ENCODE measurements around the gene AHCTF1. TPM values are rescaled to one million over a fixed set of nuclear protein-coding genes. Genes with fewer than 3 reads are reported as not detected.
A peak's percentile ranks its signal among the peaks of the same experiment; 100 is the strongest.
"Not testable (repeated sequence)": the region's sequence is repeated elsewhere in the genome, so short reads cannot be mapped to it uniquely, and the experiment has no call there.

The AHCTF1 gene
- total RNA-seq, 2 donors from 2014 or later: 36.9 to 41.9 TPM

DNA sequence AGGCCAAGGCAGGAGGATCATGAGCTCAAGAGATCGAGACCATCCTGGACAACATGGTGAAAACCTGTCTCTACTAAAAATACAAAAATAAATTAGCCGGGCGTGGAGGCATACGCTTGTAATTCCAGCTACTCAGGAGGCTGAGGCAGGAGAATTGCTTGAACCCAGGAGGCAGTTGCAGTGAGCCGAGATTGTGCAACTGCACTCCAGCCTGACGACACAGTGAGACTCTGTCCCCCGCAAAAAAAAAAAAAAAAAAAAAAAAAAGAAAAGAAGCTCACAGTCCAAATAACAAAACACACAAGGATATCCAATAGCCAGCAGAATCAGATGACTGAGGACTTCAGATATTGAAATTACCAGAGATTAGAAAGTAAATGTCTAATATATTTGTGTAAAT lies 11.8 kb downstream of the AHCTF1 start:
- no peaks in the 10 kb centered on the region for H3K4me1 ChIP-seq (ENCODE audit: control insufficient read depth, insufficient read depth, low read length)
- 73 to 94% methylated on average over 4 to 6 of the region's 7 CpGs for WGBS, 2 experiments (ENCODE audit: insufficient coverage in 1 of 2, insufficient read length in 1 of 2)
- H3K27ac Mint-ChIP-seq: no peak overlapping the region

DNA sequence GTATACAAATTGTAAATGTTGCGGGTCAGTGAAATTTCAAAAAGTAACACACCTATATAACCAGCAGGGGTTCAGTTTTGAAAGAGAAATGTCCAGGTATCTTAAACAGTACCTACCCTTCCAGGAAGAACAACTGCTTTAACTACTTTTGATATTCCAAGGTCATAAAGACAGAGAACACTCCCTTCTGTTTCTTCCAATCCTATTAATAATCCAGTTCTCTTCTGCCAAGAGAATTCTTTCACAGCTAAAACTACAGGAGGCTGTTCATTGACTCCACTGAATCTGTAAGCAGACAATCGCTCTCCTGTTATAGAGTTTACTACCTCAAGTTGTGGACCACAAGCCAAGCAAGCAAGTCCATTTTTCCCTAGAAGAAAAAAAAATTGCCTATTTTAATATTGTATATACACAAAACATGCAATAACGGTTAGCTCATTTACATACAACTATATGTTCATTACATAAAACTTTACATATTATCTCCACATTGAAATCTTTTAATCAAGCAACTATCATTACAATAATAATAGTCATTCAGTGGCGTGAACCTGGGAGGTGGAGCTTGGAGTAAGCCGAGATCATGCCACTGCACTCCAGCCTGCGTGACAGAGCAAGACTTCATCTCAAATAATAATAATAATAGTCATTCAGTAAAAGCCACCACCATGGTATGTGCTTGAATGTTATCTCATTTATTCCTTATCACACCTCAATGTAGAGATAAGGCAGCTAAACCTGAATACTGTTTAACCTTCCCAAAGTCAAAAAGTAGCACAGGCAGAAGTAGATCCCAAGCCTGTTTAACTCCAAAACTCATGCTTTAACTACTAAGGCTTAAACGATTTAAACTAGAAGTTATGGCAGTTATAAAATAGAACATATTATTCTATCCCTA lies 15.5 kb downstream of the AHCTF1 start:
- 80 to 96% methylated on average over 1 to 5 of the region's 7 CpGs for WGBS, 2 experiments (ENCODE audit: insufficient coverage in 1 of 2, insufficient read length in 1 of 2)
- H3K27me3 Mint-ChIP-seq (ENCODE audit: insufficient read depth); H3K9ac ChIP-seq (ENCODE audit: extremely low read depth, low read length, poor library complexity, severe bottlenecking): not testable (repeated sequence)

More for the DNA sequence above, 11.8 kb downstream of the AHCTF1 start:
- peaks cover 44% of the 10 kb centered on the region for H3K36me3 ChIP-seq (ENCODE audit: control insufficient read depth, insufficient read depth, low read length)
- Mint-ChIP-seq H3K36me3 (ENCODE audit: low read depth) (peaks cover 24% of the 10 kb centered on the region), H3K4me1 (peaks cover 12% of the 10 kb centered on the region), H3K9me3 (no peaks in the 10 kb centered on the region), H3K27me3 (ENCODE audit: insufficient read depth) (no peaks in the 10 kb centered on the region), H3K4me3 (no peak overlapping the region)
- H3K27me3 ChIP-seq (ENCODE audit: control insufficient read depth, insufficient read depth, low read length, poor library complexity, severe bottlenecking): no peaks in the 10 kb centered on the region
- H3K9me3 ChIP-seq (ENCODE audit: control insufficient read depth, low read length): no peaks in the 10 kb centered on the region
- H3K9ac ChIP-seq (ENCODE audit: extremely low read depth, low read length, poor library complexity, severe bottlenecking): no peak overlapping the region
- H3K27ac ChIP-seq (ENCODE audit: low read depth, low read length): no peak overlapping the region
- TF ChIP-seq, protein P1, sequence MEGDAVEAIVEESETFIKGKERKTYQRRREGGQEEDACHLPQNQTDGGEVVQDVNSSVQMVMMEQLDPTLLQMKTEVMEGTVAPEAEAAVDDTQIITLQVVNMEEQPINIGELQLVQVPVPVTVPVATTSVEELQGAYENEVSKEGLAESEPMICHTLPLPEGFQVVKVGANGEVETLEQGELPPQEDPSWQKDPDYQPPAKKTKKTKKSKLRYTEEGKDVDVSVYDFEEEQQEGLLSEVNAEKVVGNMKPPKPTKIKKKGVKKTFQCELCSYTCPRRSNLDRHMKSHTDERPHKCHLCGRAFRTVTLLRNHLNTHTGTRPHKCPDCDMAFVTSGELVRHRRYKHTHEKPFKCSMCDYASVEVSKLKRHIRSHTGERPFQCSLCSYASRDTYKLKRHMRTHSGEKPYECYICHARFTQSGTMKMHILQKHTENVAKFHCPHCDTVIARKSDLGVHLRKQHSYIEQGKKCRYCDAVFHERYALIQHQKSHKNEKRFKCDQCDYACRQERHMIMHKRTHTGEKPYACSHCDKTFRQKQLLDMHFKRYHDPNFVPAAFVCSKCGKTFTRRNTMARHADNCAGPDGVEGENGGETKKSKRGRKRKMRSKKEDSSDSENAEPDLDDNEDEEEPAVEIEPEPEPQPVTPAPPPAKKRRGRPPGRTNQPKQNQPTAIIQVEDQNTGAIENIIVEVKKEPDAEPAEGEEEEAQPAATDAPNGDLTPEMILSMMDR (conservative IDR thresholded peaks at IDR 0.05): no peak
- H3K4me3 ChIP-seq (ENCODE audit: low read length): no peak overlapping the region
- DNase-seq: no peak

DNA sequence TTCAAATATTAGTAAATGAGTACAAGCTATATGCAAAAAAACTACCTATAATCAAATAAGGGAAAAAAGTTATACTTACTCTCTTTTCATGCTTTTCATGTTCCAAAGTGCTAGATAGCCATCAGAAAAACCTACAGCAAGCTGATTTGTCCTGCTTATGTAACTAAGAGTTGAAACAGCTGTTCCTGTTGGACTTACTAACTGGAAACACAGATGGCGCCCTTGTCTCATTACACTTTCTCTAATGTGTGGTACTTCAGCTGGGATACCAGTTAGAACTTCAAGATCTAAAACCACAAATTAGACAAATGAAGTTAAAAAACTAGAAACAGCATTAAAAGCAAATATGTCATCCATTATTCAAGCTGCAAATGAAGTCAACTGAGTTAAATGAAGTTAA lies 24.3 kb downstream of the AHCTF1 start:
- 96 to 100% methylated on average over 1 of the region's 1 CpG for WGBS, 2 experiments (ENCODE audit: insufficient coverage in 1 of 2, insufficient read length in 1 of 2)
- no peaks in the 10 kb centered on the region for H3K4me1 ChIP-seq (ENCODE audit: control insufficient read depth, insufficient read depth, low read length)
- no peaks in the 10 kb centered on the region for H3K27me3 Mint-ChIP-seq (ENCODE audit: insufficient read depth)
- H3K4me3 Mint-ChIP-seq: no peak overlapping the region
- DNase-seq: no peak
- no peaks in the 10 kb centered on the region for H3K9me3 Mint-ChIP-seq
- peaks cover 57% of the 10 kb centered on the region for H3K36me3 Mint-ChIP-seq (ENCODE audit: low read depth)
- no peaks in the 10 kb centered on the region for H3K9me3 ChIP-seq (ENCODE audit: control insufficient read depth, low read length)
- no peak overlapping the region for H3K27ac Mint-ChIP-seq
- H3K4me1 Mint-ChIP-seq: no peaks in the 10 kb centered on the region
- H3K4me3 ChIP-seq (ENCODE audit: low read length): no peak overlapping the region
- no peak overlapping the region for H3K27ac ChIP-seq (ENCODE audit: low read depth, low read length)
- no peaks in the 10 kb centered on the region for H3K27me3 ChIP-seq (ENCODE audit: control insufficient read depth, insufficient read depth, low read length, poor library complexity, severe bottlenecking)
- H3K9ac ChIP-seq (ENCODE audit: extremely low read depth, low read length, poor library complexity, severe bottlenecking): no peak overlapping the region
- peaks cover 82% of the 10 kb centered on the region for H3K36me3 ChIP-seq (ENCODE audit: control insufficient read depth, insufficient read depth, low read length)
- TF ChIP-seq, protein P1 (conservative IDR thresholded peaks at IDR 0.05): peak; percentile 78

More for the DNA sequence above, 15.5 kb downstream of the AHCTF1 start:
- not testable (repeated sequence) for DNase-seq; H3K9me3 ChIP-seq (ENCODE audit: control insufficient read depth, low read length); H3K27ac Mint-ChIP-seq; H3K4me3 Mint-ChIP-seq; H3K27ac ChIP-seq (ENCODE audit: low read depth, low read length); H3K4me1 ChIP-seq (ENCODE audit: control insufficient read depth, insufficient read depth, low read length); H3K4me1 Mint-ChIP-seq; H3K9me3 Mint-ChIP-seq; H3K27me3 ChIP-seq (ENCODE audit: control insufficient read depth, insufficient read depth, low read length, poor library complexity, severe bottlenecking); H3K4me3 ChIP-seq (ENCODE audit: low read length)
- peaks cover 51% of the 10 kb centered on the region for H3K36me3 Mint-ChIP-seq (ENCODE audit: low read depth)
- H3K36me3 ChIP-seq (ENCODE audit: control insufficient read depth, insufficient read depth, low read length): peaks cover 68% of the 10 kb centered on the region

All from endodermal cell (in vitro differentiated cells).